Activated T-cell treated with anti-CD3 and anti-CD28 coated beads for 4 hours (primary cell): Measurements from ENCODE around the gene HYAL3.
A peak's percentile ranks its signal among the peaks of the same experiment; 100 is the strongest.

Experiments
- DNase-seq: peaks from one replicate; pipeline ENCODE4 v3.0.0-alpha.2; 2020

HYAL3 gene, protein sequence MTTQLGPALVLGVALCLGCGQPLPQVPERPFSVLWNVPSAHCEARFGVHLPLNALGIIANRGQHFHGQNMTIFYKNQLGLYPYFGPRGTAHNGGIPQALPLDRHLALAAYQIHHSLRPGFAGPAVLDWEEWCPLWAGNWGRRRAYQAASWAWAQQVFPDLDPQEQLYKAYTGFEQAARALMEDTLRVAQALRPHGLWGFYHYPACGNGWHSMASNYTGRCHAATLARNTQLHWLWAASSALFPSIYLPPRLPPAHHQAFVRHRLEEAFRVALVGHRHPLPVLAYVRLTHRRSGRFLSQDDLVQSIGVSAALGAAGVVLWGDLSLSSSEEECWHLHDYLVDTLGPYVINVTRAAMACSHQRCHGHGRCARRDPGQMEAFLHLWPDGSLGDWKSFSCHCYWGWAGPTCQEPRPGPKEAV

DNA sequence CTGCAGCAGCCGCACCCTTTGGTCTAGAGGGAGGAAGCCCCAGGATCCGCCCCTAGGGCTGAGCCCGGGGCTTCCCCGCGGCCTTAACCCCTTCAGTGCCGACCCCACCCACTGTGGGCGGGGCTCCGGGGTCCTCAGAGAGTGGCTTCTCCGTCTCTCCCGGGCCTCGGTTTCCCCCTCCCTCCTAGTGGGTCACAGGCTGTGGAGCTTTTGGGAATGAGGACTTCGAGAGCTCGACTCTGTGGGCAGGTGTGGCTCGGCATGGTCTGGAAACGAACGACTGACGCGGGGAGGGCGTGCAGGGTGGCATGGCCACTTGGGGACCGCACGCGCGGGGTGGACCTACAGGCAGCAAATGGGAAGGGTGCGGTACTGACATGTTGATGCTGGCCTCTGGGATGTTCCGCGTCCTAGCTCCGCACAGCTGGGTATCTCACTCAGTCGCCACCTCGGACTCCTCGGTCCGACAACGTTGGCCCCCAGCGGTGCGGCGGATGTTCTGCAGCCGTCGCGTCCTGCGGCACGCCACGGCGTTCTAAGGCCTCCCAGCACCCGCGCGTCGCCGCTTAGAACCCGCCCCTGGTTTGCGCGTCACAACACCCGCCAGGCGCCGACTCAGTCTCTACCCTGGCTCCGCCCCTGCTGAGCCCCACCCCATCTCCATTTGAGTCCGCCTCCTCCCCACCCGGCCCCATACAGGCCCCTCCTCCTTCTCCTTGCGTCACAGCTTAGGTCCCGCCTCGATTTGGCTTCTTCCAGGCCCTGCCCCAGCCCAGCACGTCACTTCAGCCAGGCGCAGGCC lies at the start of gene HYAL3, which contains the start of gene NAA80:
TSS of gene HYAL3 (minus strand) at position 570 of the 802 bp plus-strand sequence. CDS start 3,803 bp downstream, outside the sequence.
TSS of gene NAA80 (minus strand) at position 570 of the 802 bp plus-strand sequence. CDS start 1,942 bp downstream, outside the sequence.
- peak; percentile 99 for DNase-seq

DNA sequence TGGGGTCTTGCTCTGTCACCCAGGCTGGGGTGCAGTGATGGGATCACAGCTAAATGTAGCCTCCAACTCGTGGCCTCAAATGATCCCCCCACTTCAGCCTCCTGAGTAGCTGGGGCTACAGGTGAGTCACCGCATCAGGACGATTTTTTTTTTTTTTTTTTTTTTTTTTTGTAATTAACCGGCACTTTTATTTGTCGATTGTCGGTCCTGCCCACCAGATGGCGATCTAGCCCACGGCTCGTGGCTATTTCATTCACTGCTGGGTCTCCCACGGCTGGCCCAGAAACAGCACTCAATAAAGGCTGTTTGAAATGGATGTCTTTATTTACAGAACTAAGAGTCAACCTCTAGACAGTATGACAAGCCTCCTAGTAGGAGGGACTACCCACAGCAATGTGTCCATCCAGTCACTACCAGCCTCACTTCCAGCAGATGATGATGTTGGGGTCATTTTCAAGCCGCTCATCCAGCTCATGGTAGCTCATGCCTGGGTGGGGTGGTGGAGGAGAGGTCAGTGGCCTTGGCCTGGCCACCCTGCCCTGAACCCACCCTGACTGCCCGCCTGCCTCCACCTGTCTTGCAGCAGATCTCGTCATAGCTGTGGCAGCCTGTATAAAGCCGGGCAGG lies 48.1 kb upstream of the HYAL3 start:
- DNase-seq: peak; percentile 66

DNA sequence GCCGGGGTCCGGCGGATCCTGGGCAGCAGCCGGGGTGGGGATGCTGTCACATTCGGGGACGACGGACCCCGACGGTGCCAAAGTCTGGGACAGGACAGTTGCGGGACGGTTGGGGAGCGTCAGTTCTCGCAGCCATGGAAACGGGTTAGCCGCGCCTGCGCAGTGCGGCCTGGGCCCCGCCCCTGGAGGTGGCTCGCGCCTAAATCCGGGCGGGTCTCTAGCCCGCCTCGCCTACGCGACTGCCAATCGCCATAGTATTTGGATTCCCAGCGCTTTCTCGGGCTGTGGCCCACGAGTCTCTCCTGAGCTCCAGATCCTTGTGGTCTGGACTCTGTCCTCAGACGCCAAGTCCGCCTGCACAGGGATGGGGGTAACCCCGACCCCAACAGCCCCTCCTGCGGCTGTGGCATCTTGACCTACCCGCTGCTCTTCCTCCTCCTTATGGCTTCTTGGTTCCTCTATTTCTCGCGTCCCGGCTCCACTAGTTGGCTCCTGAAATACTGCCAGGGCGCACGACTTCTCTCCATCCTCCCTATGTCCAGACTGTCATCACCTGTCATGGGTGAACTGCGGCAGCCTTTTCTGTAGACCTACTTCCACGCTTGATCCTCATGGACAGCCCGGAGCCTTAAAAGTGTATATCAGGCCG lies 46.5 kb upstream of the HYAL3 start, which contains the start of gene ZMYND10:
TSS of gene ZMYND10 (minus strand) at position 147 of the 649 bp plus-strand sequence. CDS start 153 bp downstream, outside the sequence.
- peak; percentile 65 for DNase-seq

DNA sequence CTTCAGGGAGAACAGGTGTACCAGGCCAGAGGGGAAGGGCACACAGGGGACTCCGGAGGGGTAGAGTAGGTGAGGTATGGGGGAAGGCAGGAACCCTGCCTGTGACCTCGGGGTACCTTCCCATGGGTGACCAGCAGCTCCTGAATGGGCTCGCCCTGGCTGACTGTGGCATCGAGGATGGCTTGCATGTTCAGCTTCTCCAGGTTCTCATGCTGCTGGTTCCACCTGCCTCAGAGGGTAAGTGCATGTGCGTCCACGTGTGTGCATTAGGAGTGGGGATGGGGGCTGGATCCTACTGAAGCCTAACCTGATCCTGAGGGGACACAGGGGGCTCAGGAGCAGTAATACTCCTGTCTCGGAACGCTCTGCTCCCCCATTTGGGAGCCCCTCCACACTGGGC lies 45.8 kb upstream of the HYAL3 start:
- no peak for DNase-seq

DNA sequence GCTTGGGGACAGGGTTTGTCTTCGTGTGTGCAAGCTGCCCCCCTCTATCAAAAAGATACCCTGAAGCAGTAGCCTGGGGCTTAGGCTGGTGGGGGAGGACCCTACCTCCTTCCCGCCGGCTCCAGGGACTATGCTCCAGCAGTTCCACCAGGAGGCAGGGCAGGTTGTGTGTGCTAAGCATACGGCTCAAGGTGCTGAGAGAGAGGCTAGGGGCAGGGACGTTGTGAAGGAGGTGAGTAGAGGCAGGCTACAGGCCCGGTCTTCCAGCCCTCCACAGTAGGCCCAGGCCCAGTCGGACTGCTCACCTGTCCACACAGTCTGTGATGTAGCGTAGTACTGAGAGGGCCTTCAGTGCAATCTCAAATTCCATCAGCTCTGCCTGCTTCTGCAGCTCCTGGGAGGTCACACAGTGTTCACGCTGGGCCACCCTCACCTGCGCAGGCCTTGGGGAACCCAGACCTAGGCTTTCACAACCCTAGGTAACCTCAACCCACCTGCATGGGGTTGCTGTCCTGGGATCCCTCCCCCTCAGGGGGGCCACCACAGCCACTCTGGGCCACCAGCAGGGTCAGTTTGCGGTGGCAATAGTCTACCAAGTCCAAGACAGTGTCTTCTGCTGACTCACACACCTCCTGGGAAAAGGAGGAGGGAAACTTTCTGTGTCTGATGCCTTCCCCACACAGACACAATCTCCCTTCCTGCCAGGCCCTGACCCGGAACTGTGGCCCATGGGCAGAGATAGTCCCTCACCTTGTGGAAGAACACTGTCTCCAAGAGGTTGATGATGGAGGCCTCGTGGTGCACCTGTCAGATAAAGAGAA lies 43.8 kb upstream of the HYAL3 start:
- DNase-seq: no peak

DNA sequence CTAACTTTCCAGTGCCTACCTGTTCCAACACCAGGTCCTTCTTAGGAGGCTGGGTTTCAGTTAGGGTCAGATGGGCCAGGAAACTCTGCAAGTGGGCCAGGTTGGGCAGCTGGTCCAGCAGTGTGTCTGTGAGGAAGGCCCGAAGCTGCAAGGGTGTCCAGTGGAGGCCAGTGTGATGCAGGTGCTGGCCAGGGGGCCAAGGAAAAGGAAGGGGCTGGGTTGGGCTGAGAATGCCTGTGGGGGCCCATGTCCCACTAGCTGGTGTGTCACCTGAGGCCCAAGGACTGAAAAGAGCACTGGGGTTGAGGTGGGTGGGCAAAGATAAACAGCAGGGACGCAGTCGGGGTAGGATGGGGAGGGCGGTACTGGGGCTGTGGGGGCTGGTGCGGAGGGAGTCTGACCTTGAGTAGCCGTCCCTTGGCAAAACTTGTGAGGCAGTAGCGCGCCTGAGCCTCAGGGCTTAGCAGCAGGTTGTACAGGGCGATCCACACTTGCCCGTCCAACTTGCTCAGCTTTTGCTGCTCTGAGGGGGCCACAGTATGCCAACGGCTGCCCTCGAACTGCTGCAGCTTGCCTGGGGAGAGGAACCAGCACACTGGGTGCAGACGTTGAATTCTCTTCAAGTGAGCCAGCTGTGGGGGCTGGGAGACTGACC lies 42.9 kb upstream of the HYAL3 start:
- DNase-seq: no peak

DNA sequence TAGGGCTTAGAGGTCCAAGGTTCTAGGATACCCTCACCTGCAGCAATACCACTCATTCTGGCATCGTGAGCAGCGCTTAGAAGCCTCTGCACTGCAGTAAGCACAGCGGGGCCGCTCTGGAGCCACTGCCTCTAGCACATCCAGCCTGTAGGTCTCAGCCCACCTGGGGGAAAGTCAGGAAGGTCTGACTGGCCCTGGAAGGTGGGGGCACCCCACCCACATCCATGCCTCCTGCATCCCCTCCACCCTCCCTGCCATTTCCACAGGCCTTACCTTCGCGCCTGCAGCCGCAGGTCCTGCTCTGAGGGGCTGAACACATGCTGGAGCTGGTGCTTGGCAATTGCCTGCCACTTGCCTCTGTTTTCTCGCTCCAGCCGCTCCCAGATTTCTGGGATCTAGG lies 42.3 kb upstream of the HYAL3 start:
- DNase-seq: no peak

DNA sequence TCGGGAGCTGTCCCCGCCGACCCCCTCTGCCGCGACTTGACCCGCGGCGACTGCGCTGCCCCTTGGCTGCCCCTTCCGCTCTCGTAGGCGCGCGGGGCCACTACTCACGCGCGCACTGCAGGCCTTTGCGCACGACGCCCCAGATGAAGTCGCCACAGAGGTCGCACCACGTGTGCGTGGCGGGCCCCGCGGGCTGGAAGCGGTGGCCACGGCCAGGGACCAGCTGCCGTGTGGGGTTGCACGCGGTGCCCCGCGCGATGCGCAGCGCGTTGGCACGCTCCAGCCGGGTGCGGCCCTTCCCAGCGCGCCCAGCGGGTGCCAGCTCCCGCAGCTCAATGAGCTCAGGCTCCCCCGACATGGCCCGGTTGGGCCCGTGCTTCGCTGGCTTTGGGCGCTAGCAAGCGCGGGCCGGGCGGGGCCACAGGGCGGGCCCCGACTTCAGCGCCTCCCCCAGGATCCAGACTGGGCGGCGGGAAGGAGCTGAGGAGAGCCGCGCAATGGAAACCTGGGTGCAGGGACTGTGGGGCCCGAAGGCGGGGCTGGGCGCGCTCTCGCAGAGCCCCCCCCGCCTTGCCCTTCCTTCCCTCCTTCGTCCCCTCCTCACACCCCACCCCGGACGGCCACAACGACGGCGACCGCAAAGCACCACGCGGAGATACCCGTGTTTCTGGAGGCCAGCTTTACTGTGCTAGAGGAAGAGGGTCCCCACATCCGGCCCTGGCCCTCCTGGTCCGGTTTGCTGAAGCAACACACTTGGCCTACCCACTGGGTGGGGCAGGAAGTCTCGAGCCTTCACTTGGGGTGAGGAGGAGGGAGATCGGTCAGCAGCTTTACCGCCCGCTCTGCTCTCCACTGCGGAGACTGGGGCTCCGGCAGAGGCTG lies 41.5 kb upstream of the HYAL3 start, which contains the start of gene RASSF1:
TSS of gene RASSF1 (minus strand) at position 389 of the 882 bp plus-strand sequence. CDS start at position 358, 31 bp downstream.
- peak; percentile 46 for DNase-seq

DNA sequence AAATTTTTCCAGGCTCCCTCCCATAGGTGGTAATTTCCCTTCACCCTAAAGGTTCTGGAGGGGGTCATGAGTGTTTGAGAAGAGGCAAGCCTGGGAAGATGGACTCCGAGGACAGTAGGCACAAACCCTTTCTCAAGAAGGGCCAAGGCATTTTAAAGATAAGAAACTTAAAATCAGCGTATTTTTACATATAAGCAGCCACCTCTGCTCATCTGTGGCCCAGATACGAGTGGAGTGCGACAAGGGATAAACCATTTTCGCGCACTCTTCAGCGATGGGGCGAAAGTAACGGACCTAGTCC lies 40.9 kb upstream of the HYAL3 start:
- DNase-seq: no peak

DNA sequence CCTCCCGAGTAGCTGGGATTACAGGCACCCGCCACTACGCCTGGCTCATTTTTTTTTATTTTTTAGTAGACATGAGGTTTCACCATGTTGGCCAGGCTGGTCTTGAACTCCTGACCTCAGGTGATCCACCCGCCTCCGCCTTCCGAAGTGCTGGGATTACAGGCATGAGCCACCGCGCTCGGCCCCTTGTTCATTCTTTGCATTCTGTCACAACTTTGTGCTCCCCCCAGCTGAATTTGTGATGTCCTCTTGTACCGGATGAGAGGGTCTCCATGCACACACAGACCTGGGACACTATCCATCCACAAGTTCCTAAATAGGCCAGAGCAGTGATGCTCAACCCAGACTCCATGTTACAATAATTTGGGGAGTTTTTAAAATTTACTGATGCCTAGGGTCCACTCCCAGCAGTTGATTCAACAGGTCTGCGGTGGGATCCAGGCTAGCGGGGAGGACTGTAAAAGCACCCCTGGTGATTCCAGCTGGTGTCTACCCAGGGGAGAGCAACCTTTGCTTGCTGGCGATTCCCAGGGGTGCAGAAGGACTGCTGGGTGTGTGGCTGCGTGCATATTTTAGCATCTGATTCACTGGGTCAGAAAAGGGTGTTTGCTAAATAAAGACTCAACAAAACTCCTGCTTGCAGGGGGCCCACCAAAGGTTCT lies 40.4 kb upstream of the HYAL3 start:
- DNase-seq: no peak

DNA sequence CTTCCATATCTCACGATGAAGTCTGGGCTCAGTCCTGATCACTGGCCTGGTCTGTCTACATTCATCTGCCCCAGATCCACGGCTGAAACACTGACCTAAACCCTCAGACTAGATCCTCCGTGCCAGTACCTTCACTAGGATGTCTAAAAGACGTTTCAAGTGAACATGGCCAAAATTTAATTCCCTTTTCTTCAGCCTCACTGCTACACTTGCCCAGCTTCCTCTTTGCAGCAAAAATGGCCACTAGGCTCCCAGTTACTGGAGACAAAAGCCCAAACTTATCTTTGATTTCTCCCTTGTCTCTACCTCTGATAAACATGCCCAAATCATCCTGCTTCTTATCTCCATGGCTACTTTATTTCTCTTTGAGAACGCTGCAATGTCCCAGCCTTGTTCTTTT lies 39.8 kb upstream of the HYAL3 start:
- no peak for DNase-seq

DNA sequence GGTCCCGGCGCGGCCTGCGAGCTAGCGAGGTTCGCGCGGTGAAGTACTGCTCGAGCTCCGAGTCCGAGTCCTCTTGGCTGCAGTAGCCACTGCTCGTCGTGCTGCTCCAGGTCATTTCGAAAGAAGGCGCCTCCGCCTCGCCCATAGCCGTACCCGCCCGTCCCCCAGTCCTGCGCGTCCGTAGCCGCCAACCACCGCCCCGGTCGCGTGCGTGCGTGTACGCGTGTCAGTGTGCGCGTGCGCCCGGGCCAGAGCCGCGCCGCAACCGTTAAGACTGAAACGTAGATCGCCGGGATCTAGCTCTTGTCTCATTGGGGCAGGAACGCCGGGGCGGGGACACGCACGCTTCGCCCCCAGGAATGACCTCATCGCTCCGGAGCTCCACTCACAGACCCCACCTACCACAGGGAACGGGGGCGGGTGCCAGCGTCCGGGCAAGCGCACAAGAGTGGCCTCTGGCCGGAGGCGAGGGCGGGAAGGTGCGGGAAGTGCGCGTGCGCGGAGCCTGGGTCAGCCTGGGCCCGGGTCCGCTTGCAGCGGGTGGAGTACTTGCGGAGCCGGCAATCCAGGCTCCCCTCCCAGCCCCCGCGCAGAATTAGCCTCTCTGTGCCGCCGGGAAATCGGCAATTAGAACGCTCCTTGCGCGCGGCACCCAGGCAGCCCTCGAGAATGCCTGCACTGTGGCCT lies 38.1 kb upstream of the HYAL3 start:
- DNase-seq: peak; percentile 87

DNA sequence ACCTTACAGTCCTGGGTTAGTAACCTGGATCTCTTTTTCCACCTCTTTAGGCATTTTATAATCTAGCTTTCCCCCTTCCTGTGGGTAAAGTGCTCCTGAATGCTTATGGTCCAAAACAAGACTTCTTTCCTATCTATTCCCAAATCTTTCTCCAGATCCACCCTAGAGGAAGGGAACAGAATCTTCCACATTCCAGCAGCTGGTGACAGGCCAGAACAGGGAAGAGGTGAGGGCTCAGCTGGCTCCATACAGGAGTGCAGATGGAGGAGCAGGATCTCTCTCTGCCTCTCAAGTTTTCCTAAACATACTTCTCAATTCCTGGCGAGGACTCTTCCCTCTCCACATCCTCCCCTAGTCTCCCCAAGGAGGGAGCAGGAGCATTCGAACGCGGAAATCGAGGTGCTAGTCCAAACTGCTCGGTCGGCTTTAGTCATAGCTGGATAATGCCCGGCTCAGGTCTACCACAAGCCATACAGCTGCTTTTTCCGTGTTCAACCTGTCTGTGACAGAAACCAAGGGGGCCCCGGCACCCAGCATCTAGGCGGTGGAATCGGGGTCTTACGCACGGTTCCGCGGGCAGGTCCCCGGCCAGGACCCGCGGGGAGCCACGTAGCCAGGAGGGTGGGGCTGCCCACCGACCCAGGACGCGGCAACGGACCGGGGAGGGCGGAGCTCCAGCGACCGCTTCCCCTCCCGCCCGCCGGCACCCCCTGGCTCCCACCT lies 37.4 kb upstream of the HYAL3 start:
- peak; percentile 32 for DNase-seq

DNA sequence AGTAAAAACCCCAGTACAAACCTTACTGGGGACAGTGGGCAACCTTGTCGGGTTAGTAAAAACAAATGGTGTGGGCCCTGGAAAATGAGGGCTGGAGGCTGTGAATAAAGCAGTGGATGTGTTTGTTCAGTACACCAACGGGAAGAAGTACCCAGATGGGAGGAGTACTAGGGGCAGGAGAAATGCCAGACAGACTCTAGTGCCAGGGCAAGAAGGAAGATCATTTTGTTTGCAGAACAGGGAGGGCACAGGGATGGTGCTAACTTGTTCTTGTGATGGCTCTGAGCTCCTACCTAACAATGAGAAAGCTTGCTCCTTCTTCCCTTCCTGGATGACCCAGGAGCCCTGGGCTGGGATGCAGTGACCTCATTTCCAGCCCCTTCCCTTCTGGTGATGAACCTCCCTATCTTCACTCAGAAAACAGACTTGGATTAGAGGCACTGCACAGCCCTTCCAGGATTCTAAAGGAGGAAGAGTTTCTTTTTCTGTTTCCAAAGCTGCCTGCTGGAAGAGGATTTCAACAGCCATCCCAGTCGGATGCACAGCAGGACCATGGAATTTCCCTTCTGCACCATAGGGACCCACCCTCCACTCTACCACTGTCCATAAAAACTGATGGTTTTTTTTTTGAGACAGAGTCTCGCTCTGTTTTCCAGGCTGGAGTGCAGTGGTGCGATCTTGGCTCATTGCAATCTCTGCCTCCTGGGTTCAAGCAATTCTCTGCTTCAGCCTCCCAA lies 35.3 kb upstream of the HYAL3 start:
- no peak for DNase-seq

DNA sequence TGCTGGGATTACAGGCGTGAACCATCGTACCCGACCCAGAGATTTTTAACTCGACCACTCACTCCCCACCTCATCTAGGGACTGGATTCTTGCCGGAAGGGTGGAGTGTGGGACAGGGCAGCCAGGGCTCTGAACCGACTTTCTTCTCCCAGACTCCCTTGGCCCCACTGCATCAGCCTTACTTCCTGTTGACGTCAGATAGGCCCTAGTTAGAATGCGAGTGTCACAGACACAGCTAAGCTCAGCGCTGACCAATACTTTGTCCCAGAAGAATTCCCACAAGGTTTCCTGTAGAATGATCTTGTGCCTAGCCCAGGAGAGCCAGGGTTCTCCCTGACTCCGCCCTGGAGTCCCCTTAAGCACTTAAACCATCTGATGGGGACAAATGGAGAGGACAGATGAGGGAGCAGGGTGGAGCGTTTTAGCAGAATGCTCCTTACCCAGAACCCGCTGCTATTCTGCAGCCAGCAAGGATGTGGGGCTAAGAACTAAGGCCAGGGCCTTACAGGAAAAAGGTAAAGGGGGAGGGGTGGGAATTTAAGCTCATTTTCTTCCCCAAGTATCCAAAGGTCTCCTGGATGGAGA lies 34.6 kb upstream of the HYAL3 start:
- no peak for DNase-seq

DNA sequence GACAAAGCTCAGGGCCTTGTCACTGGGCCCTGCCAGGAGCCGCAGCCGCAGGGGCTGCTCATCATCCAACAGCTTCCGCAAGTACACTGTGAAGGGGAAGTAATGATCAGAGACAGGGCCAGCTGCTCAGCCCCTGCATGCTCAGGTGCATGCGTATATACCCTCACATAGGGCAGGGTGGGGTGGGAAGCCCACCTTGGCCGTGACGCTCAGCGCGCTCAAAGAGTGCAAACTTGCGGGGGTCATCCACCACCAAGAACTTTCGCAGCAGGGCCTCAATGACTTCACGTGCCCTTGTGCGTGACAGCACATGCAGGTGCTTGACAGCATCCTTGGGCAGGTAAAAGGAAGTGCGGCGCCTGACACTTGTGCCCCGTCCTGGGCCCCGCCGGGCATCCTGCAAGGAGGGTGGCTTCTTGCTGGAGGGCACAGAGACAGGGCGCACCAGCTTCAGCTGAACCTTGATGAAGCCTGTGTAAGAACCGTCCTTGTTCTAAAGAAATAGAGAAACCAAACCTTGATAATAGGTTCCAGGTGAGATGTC lies 32.2 kb upstream of the HYAL3 start:
- no peak for DNase-seq

DNA sequence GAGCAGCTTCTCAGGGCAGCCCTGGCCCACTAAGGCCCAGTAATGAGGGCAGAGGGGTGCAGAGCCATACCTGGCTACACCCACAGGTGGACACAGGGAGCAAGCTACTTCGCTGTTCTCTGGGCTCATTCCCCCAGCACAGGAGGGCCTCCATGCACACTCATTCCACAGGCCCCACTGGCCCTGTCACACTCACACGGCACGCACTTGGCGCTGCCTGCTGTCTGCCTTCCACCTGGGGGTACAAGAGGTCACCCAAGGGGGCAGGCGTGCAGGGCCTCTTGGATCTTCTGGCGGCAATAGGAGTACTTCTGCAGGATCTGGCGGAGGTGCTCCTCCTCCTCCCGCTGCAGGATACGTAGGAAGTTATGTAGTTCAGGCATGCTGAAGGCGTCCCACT lies 31.1 kb upstream of the HYAL3 start:
- DNase-seq: no peak
